GM21723 (cell line): ENCODE data around the gene FBXL16.
A peak's percentile ranks its signal among the peaks of the same experiment; 100 is the strongest.

Source experiments
- ATAC-seq: cut with Tn5 transposase; IDR thresholded peaks from one replicate; pipeline ENCODE4 v1.9.1; 2021; ENCODE audit warnings: mild to moderate bottlenecking, moderate library complexity; ENCODE audit not compliant: unreplicated experiment

The FBXL16 gene

GRCh38 chr16:667113-667779 lies 38.4 kb downstream of the FBXL16 start:
- ATAC-seq: no peak

- ATAC-seq: no peak
Measured at GRCh38 chr16:666572-666971, 39.0 kb downstream of the FBXL16 start.

GRCh38 chr16:662597-662996 lies 43.0 kb downstream of the FBXL16 start:
- ATAC-seq: no peak

GRCh38 chr16:662095-662494 lies 43.5 kb downstream of the FBXL16 start:
- no peak for ATAC-seq

GRCh38 chr16:661184-661821 lies 44.3 kb downstream of the FBXL16 start:
- no peak for ATAC-seq

GRCh38 chr16:660459-661183 lies 45.0 kb downstream of the FBXL16 start:
- ATAC-seq: no peak

GRCh38 chr16:660132-660458 lies 45.5 kb downstream of the FBXL16 start:
- no peak for ATAC-seq

- no peak for ATAC-seq
Measured at GRCh38 chr16:659618-660017, 46.0 kb downstream of the FBXL16 start.

- ATAC-seq: no peak
Measured at GRCh38 chr16:658679-659571, 46.7 kb downstream of the FBXL16 start.

GRCh38 chr16:657487-657886 lies 48.1 kb downstream of the FBXL16 start:
- no peak for ATAC-seq

- ATAC-seq: no peak
Measured at GRCh38 chr16:654034-654433, 51.6 kb downstream of the FBXL16 start.

- no peak for ATAC-seq
Measured at GRCh38 chr16:652454-653305, 52.9 kb downstream of the FBXL16 start.

- ATAC-seq: no peak
Measured at GRCh38 chr16:651844-652243, 53.8 kb downstream of the FBXL16 start.

GRCh38 chr16:649631-650030 lies 56.0 kb downstream of the FBXL16 start:
- no peak for ATAC-seq

- peak; percentile 69 for ATAC-seq
Measured at GRCh38 chr16:648781-649589, 56.6 kb downstream of the FBXL16 start, which contains the start of gene WDR90. WDR90 (plus strand) TSS chr16:649365; CDS start chr16:649417, 52 bp downstream.

- no peak for ATAC-seq
Measured at GRCh38 chr16:648071-648780, 57.4 kb downstream of the FBXL16 start.

GRCh38 chr16:647173-647902 lies 58.3 kb downstream of the FBXL16 start:
- ATAC-seq: no peak

GRCh38 chr16:646679-647172 lies 58.9 kb downstream of the FBXL16 start:
- ATAC-seq: no peak
